GM23248 (cell line): Measurements from ENCODE around the gene TCF7L2. TPM values are rescaled to one million over a fixed set of nuclear protein-coding genes. Genes with fewer than 3 reads are reported as not detected.

ENCODE experiments used
- DNase-seq: peaks from one replicate; pipeline ENCODE4 v3.0.0-alpha.2; 2015
- H2AFZ ChIP-seq: fragments of 200-600 bp; sonication (generic); 2 replicates; pipeline ENCODE4 v1.6.1; 2016; ENCODE audit warnings: antibody characterized with exemption
- H3F3A ChIP-seq: fragments of 200-600 bp; sonication (generic); 2 replicates; pipeline ENCODE4 v1.6.1; 2016; ENCODE audit warnings: mild to moderate bottlenecking, antibody characterized with exemption, mixed run types; ENCODE audit not compliant: insufficient read depth
- H3K27ac ChIP-seq: fragments of 200-600 bp; sonication (generic); 2 replicates; pipeline ENCODE4 v1.5.1; 2016; ENCODE audit warnings: mild to moderate bottlenecking
- H3K27me3 ChIP-seq: fragments of 200-600 bp; sonication (generic); replicated peaks from 2 replicates; pipeline ENCODE4 v1.6.1; 2016; ENCODE audit warnings: mild to moderate bottlenecking; ENCODE audit not compliant: insufficient read depth
- H3K36me3 ChIP-seq: fragments of 200-600 bp; sonication (generic); 2 replicates; pipeline ENCODE4 v1.6.1; 2016; ENCODE audit warnings: low read depth, mild to moderate bottlenecking
- H3K4me1 ChIP-seq: fragments of 200-600 bp; sonication (generic); 2 replicates; pipeline ENCODE4 v1.6.1; 2016; ENCODE audit warnings: mild to moderate bottlenecking; ENCODE audit not compliant: insufficient read depth
- H3K4me2 ChIP-seq: fragments of 200-600 bp; sonication (generic); one replicate; pipeline ENCODE4 v1.6.1; 2016; ENCODE audit warnings: mild to moderate bottlenecking; ENCODE audit not compliant: unreplicated experiment
- H3K4me3 ChIP-seq: fragments of 200-600 bp; sonication (generic); 2 replicates; pipeline ENCODE4 v1.5.1; 2016; ENCODE audit warnings: mild to moderate bottlenecking
- H3K79me2 ChIP-seq: fragments of 200-600 bp; sonication (generic); 2 replicates; pipeline ENCODE4 v1.6.1; 2016; ENCODE audit warnings: mild to moderate bottlenecking; ENCODE audit not compliant: insufficient read depth
- H3K9ac ChIP-seq: fragments of 200-600 bp; sonication (generic); 2 replicates; pipeline ENCODE4 v1.6.1; 2016; ENCODE audit warnings: mild to moderate bottlenecking
- H3K9me2 ChIP-seq: fragments of 200-600 bp; sonication (generic); 2 replicates; pipeline ENCODE4 v1.6.1; 2016; ENCODE audit warnings: mixed run types, mild to moderate bottlenecking, moderate library complexity; ENCODE audit not compliant: insufficient read depth
- H3K9me3 ChIP-seq: fragments of 200-600 bp; sonication (generic); one replicate; pipeline ENCODE4 v1.6.1; 2017; ENCODE audit warnings: low read depth
- H4K20me1 ChIP-seq: fragments of 200-600 bp; sonication (generic); 2 replicates; pipeline ENCODE4 v1.6.0; 2016; ENCODE audit not compliant: insufficient read depth
- EZH2 ChIP-seq: fragments of 200-600 bp; sonication (generic); IDR thresholded peaks from 2 replicates; pipeline ENCODE4 v1.6.1; 2018; ENCODE audit warnings: antibody characterized with exemption, mild to moderate bottlenecking; ENCODE audit not compliant: insufficient read depth, poor library complexity, severe bottlenecking
- EZH2phosphoT487 ChIP-seq: fragments of 200-600 bp; sonication (generic); IDR thresholded peaks from 2 replicates; pipeline ENCODE4 v1.6.1; 2018; ENCODE audit warnings: antibody characterized with exemption, moderate library complexity, mild to moderate bottlenecking, low read depth; ENCODE audit not compliant: insufficient read depth
- WGBS, 2 experiments: methylation state at CpG; one replicate each; pipeline ENCODE4 v1.1.6; 2015 to 2017; ENCODE audit warnings: low lambda C conversion rate in 2 of 2, low coverage in 1 of 2; ENCODE audit errors: missing lambda C conversion rate in 2 of 2; 5-methylcytosine and 5-hydroxymethylcytosine counted together
- in situ Hi-C: fragments of 300-500 bp; cut with MboI; formaldehyde crosslinking; loops from 2 replicates; pipeline ENCODE4 v1.15.0; 2020
- polyA plus RNA-seq: library from polyadenylated mRNA; unstranded; fragments of >200 nt; fragmentation: Nextera tagmentation; extraction: Ambion mirVana; gene quantifications from 2 replicates; pipeline ENCODE4 v1.2.1, GENCODE V29; 2016
- total RNA-seq: library from RNA; depleted of rRNA; stranded (reverse); fragments of >200 nt; shearing (Covaris generic); gene quantifications from 2 replicates; pipeline ENCODE4 v1.2.3, GENCODE V29; 2014

Gene TCF7L2
- total and polyA plus RNA-seq, 2 experiments from 2014 or later, result 6.2 to 19.3 TPM

DNA sequence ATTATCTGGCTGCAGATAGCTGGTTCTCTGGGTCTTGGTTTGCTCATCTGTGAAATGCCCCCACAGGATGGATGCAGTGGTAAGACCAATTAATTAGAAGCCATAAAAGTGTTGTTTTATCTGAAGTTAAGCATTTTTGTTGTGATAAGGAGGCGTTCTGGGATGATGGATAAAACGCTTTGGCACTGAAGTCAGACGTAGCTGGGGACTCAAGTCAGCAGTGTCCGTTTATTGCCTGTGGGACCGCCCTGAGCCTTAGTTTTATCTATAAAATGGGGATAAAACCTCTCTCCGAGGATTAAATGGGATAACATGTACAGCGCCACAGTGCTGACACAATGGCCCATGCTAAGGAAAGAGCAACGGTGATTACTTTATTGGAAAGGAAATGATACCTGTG is 34.7 kb downstream of the TCF7L2 start:
- no peak for TF ChIP-seq EZH2phosphoT487
- TF ChIP-seq EZH2, result no peak
- WGBS, 2 experiments, result 97 to 98% methylated on average over 8 of the region's 8 CpGs
- Histone ChIP-seq H3K79me2 (peaks cover 99% of the 10 kb centered on the region), H2AFZ (no peak overlapping the region), H3K27ac (no peak overlapping the region), H3K9me3 (no peaks in the 10 kb centered on the region), H3K9me2 (no peaks in the 10 kb centered on the region), H4K20me1 (peaks cover 17% of the 10 kb centered on the region; the same call in 1 of the 2 replicates), H3K4me2 (no peak overlapping the region), H3K4me1 (peaks cover 28% of the 10 kb centered on the region), H3K27me3 (no peaks in the 10 kb centered on the region), H3K36me3 (no peaks in the 10 kb centered on the region), H3K4me3 (no peak overlapping the region), H3F3A (peaks cover 39% of the 10 kb centered on the region), H3K9ac (no peak overlapping the region)
- no peak for DNase-seq
- in situ Hi-C loops, result no loop called here

DNA sequence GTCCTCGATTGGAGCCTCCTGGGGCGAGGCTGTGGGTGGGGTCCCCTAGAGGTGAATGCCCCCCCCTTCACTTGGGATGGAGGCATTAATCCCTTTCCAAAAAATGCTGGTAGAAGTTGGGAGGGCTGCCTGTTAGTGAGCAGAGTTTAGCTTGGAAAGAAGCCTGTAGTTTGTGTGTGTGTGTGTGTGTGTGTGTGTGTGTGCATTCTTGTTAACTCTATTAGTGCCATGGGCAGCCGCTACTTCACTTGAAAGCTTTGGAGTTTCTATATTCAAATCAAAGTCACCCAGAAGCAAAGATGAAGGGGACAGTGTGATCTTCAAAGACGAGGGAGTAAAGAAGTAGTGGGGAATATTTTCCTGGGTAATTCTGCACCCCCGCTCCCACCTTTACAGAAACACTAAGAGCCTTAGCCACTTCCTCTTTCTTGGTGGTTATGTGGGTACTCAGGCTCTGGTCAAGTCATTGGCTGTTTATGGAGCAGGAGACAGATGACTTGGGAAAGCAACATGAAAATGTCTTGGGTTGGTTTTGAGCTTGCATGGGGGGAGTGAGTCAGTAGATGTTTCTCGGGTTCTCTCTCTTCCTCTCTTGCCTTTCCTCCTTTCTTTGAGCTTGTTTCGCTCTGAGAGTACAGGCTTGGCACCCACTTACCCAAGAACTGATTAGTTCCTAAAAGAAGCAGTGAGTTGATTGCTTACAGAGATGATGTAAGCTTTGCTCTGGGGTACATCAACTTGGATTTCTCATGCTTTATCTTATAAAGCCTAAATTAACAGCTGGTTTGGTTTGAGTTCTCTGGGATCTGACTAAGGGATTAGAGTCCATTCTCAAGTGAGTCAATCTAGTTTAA is 35.9 kb downstream of the TCF7L2 start:
- Histone ChIP-seq H3K9ac (peak overlapping the region; percentile 42), H3K27ac (peak overlapping the region; percentile 65), H3K4me1 (peaks cover 33% of the 10 kb centered on the region), H3K4me2 (peak overlapping the region; percentile 73), H3K36me3 (no peaks in the 10 kb centered on the region), H3F3A (peaks cover 39% of the 10 kb centered on the region), H3K27me3 (no peaks in the 10 kb centered on the region), H3K4me3 (peak overlapping the region; percentile 46), H2AFZ (no peak overlapping the region), H3K9me3 (no peaks in the 10 kb centered on the region), H3K9me2 (no peaks in the 10 kb centered on the region), H3K79me2 (peaks cover 99% of the 10 kb centered on the region), H4K20me1 (peaks cover 16% of the 10 kb centered on the region; the same call in 1 of the 2 replicates)
- WGBS, 2 experiments, result 14 to 17% methylated on average over 7 of the region's 7 CpGs
- in situ Hi-C loops, result no loop called here
- no peak for TF ChIP-seq EZH2
- TF ChIP-seq EZH2phosphoT487, result no peak
- peak; percentile 78 for DNase-seq

GRCh38 chr10:112986544-112987190 is 36.6 kb downstream of the TCF7L2 start:
- Histone ChIP-seq H3K27ac (peak overlapping the region; percentile 65), H3K9me2 (no peaks in the 10 kb centered on the region), H3K4me1 (peaks cover 33% of the 10 kb centered on the region), H4K20me1 (peaks cover 13% of the 10 kb centered on the region; the same call in 1 of the 2 replicates), H3K36me3 (no peaks in the 10 kb centered on the region), H3K27me3 (no peaks in the 10 kb centered on the region), H3K4me2 (peak overlapping the region; percentile 73), H3F3A (peaks cover 39% of the 10 kb centered on the region), H3K9me3 (no peaks in the 10 kb centered on the region), H3K9ac (peak overlapping the region; percentile 42), H3K79me2 (peaks cover 99% of the 10 kb centered on the region), H2AFZ (no peak overlapping the region), H3K4me3 (peak overlapping the region; percentile 46)
- DNase-seq, result peak; percentile 70
- WGBS, 2 experiments, result 24 to 28% methylated on average over 8 of the region's 8 CpGs
- in situ Hi-C loops, result no loop called here
- TF ChIP-seq EZH2 (no peak), EZH2phosphoT487 (no peak)

GRCh38 chr10:112988839-112989406 is 38.9 kb downstream of the TCF7L2 start:
- H3K4me3 ChIP-seq, result no peak overlapping the region
- peaks cover 33% of the 10 kb centered on the region for H3K4me1 ChIP-seq
- H3K27ac ChIP-seq, result no peak overlapping the region
- no peaks in the 10 kb centered on the region for H3K9me2 ChIP-seq
- H3K9me3 ChIP-seq, result no peaks in the 10 kb centered on the region
- H3K4me2 ChIP-seq, result no peak overlapping the region
- H3K36me3 ChIP-seq, result no peaks in the 10 kb centered on the region
- TF ChIP-seq EZH2 (no peak), EZH2phosphoT487 (no peak)
- 95 to 98% methylated on average over 7 of the region's 7 CpGs for WGBS, 2 experiments
- DNase-seq, result no peak
- no peak overlapping the region for H2AFZ ChIP-seq
- H3K27me3 ChIP-seq, result no peaks in the 10 kb centered on the region
- peaks cover 39% of the 10 kb centered on the region for H3F3A ChIP-seq
- in situ Hi-C loops, result no loop called here
- peaks cover 99% of the 10 kb centered on the region for H3K79me2 ChIP-seq
- no peak overlapping the region for H3K9ac ChIP-seq
- peaks cover 12% of the 10 kb centered on the region; the same call in 1 of the 2 replicates for H4K20me1 ChIP-seq
